ENCODE results near the gene LRP10. TPM values are rescaled to one million over a fixed set of nuclear protein-coding genes. Genes with fewer than 3 reads are reported as not detected.

Gene LRP10
- total RNA-seq, 2 donors from 2014 or later: 66.5 to 78.4 TPM

GRCh38 chr14:22837750-22838538, 33.6 kb upstream of the LRP10 start:
- peak in 1 of 2 donors; percentile 12 for ATAC-seq (replicated peaks in 1 of 2)
- H3K27me3 Mint-ChIP-seq (ENCODE audit: low read depth): peaks cover 19% of the 10 kb centered on the region
- peak overlapping the region; percentile 48 to 59 for H3K4me3 Mint-ChIP-seq
- H3K27ac Mint-ChIP-seq: no peak overlapping the region
- H3K4me1 Mint-ChIP-seq (ENCODE audit: low read depth): peaks cover 24% of the 10 kb centered on the region
- H3K9me3 Mint-ChIP-seq: no peaks in the 10 kb centered on the region
- H3K36me3 Mint-ChIP-seq (ENCODE audit: insufficient read depth in 2 of 2): peaks cover 1 to 3% of the 10 kb centered on the region in 2 donors
- no peak for DNase-seq

GRCh38 chr14:22838631-22839041, 32.9 kb upstream of the LRP10 start:
- ATAC-seq (replicated peaks in 1 of 2) (no peak), DNase-seq (no peak)
- Mint-ChIP-seq H3K4me3 (no peak overlapping the region), H3K4me1 (ENCODE audit: low read depth) (peaks cover 24% of the 10 kb centered on the region), H3K27me3 (ENCODE audit: low read depth) (peaks cover 19% of the 10 kb centered on the region), H3K36me3 (ENCODE audit: insufficient read depth in 2 of 2) (peaks cover 0 to 2% of the 10 kb centered on the region in 2 donors), H3K27ac (no peak overlapping the region), H3K9me3 (no peaks in the 10 kb centered on the region)

DNA sequence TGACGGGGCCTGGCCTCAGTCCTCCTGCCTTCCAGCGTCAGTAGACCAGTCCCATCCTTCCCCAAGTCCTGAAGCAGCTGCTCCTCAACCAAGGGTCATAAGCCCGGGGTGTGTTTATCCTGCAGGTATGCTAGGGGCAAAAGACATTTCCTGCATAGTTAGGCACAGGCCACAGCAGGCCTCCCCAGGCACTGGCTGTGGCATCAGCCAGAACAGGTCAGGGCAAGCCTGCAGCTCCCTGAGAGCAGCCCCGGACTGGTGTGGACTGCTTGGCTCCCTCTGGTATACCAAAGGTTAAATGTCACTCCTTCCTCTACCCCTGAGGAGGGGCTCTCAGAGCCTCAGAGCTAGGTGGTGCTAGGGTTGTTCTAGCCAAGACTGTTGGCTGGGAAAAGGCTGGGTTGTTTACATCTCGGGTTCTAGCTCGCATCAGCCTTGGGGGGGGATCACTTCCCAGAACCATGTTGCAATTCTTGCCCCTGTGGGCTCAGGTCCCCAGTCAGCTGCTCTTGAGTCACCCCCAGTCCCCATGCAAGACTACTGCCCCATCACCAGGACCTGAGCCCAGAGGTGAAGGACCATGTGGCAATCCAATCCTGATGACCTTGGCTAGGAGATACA, 32.3 kb upstream of the LRP10 start:
- H3K36me3 Mint-ChIP-seq (ENCODE audit: insufficient read depth in 2 of 2): peaks cover 0 to 2% of the 10 kb centered on the region in 2 donors
- no peak overlapping the region for H3K27ac Mint-ChIP-seq
- peaks cover 24% of the 10 kb centered on the region for H3K4me1 Mint-ChIP-seq (ENCODE audit: low read depth)
- no peaks in the 10 kb centered on the region for H3K9me3 Mint-ChIP-seq
- ATAC-seq (replicated peaks in 1 of 2): peak in 1 of 2 donors; percentile 25
- peaks cover 19% of the 10 kb centered on the region for H3K27me3 Mint-ChIP-seq (ENCODE audit: low read depth)
- no peak for DNase-seq
- H3K4me3 Mint-ChIP-seq: peak overlapping the region in 1 of 2 donors; percentile 24

DNA sequence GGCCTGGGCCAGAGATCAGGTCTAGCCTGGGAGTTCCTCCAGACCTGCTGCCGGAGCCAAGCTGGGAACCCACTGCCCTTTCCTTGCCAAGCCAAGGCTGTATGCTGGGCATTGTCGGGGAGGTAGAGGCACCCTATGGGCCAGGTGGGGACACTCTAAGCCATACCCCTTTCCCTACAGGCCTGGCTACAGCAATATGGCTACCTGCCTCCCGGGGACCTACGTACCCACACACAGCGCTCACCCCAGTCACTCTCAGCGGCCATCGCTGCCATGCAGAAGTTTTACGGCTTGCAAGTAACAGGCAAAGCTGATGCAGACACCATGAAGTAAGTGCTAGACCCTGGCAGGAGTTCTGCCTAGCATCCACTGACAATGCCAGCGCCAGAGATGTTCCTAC, 30.2 kb upstream of the LRP10 start:
- DNase-seq: no peak
- Mint-ChIP-seq H3K4me1 (ENCODE audit: low read depth) (peaks cover 19% of the 10 kb centered on the region), H3K27me3 (ENCODE audit: low read depth) (peaks cover 19% of the 10 kb centered on the region), H3K9me3 (no peaks in the 10 kb centered on the region), H3K4me3 (no peak overlapping the region), H3K36me3 (ENCODE audit: insufficient read depth in 2 of 2) (peaks cover 0 to 2% of the 10 kb centered on the region in 2 donors), H3K27ac (no peak overlapping the region)
- ATAC-seq (replicated peaks in 1 of 2): no peak

GRCh38 chr14:22841769-22842168, 29.8 kb upstream of the LRP10 start:
- Mint-ChIP-seq H3K27ac (no peak overlapping the region), H3K4me3 (no peak overlapping the region), H3K4me1 (ENCODE audit: low read depth) (peaks cover 17% of the 10 kb centered on the region), H3K36me3 (ENCODE audit: insufficient read depth in 2 of 2) (peaks cover 0 to 2% of the 10 kb centered on the region in 2 donors), H3K27me3 (ENCODE audit: low read depth) (peaks cover 19% of the 10 kb centered on the region), H3K9me3 (no peaks in the 10 kb centered on the region)
- ATAC-seq (replicated peaks in 1 of 2) (no peak), DNase-seq (no peak)

GRCh38 chr14:22842211-22843122, 29.1 kb upstream of the LRP10 start:
- no peaks in the 10 kb centered on the region for H3K9me3 Mint-ChIP-seq
- DNase-seq (no peak), ATAC-seq (replicated peaks in 1 of 2) (no peak)
- no peaks in the 10 kb centered on the region for H3K36me3 Mint-ChIP-seq (ENCODE audit: insufficient read depth in 2 of 2)
- no peak overlapping the region for H3K4me3 Mint-ChIP-seq
- H3K27me3 Mint-ChIP-seq (ENCODE audit: low read depth): peaks cover 12% of the 10 kb centered on the region
- H3K4me1 Mint-ChIP-seq (ENCODE audit: low read depth): peaks cover 10% of the 10 kb centered on the region
- no peak overlapping the region for H3K27ac Mint-ChIP-seq

DNA sequence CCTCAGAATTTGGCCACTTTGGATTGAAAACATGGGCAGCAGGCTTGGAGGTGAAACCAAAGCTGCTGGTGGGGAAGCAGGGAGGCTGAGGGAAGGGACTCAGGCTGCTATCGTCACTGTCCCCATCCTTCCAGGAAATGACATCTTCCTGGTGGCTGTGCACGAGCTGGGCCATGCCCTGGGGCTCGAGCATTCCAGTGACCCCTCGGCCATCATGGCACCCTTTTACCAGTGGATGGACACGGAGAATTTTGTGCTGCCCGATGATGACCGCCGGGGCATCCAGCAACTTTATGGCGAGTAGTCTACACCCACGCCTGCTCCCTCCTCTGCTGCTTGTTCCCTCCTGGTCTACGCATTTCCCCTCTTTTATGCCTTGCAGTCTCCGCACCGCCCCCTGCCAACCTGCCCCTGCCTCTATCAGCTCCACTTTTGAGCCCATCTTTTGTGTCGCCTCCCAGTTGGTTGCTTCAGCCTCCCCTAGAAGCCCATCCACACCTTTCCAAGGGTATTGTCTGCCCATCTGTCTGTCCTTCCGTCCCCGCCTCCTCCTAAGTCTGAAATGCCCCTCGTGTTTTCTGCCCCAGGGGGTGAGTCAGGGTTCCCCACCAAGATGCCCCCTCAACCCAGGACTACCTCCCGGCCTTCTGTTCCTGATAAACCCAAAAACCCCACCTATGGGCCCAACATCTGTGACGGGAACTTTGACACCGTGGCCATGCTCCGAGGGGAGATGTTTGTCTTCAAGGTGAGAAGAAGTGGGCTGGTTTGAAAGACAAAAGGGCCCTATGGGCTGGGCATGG, 28.2 kb upstream of the LRP10 start:
- H3K4me1 Mint-ChIP-seq (ENCODE audit: low read depth): peaks cover 5% of the 10 kb centered on the region
- H3K27ac Mint-ChIP-seq: no peak overlapping the region
- H3K9me3 Mint-ChIP-seq: no peaks in the 10 kb centered on the region
- ATAC-seq (replicated peaks in 1 of 2) (no peak), DNase-seq (no peak)
- H3K4me3 Mint-ChIP-seq: no peak overlapping the region
- H3K27me3 Mint-ChIP-seq (ENCODE audit: low read depth): peaks cover 11% of the 10 kb centered on the region
- H3K36me3 Mint-ChIP-seq (ENCODE audit: insufficient read depth in 2 of 2): no peaks in the 10 kb centered on the region

DNA sequence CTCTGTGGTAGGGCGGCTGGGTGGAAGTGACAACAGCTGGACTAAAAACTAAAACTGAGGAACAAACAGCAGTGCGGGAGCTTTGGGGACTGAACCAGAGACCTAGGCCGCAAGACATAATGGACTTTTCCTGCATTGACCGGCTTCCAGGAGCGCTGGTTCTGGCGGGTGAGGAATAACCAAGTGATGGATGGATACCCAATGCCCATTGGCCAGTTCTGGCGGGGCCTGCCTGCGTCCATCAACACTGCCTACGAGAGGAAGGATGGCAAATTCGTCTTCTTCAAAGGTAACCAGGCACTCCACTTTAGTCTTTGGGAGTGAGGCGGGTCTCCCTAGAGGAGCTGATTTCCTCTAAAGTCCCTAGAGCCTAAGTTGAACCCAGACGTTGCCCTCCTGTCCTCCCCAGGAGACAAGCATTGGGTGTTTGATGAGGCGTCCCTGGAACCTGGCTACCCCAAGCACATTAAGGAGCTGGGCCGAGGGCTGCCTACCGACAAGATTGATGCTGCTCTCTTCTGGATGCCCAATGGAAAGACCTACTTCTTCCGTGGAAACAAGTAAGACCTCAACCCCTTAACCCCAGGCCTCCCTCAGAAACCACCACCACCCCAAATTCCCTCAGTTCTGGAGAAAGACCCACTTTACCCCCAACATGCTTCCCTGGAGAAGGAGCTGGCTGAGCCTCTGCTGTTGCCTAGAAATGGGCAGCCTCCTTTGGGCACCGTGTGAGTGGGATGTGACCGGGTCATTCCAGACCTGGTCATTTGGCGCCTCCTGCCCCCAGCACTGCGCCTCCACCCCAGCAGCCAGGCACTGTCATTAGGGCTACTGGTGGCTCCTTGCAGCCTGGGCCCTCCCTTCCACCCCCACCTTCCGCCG, 27.1 kb upstream of the LRP10 start:
- ATAC-seq (replicated peaks in 1 of 2) (no peak), DNase-seq (no peak)
- no peaks in the 10 kb centered on the region for H3K9me3 Mint-ChIP-seq
- no peaks in the 10 kb centered on the region for H3K36me3 Mint-ChIP-seq (ENCODE audit: insufficient read depth in 2 of 2)
- H3K4me1 Mint-ChIP-seq (ENCODE audit: low read depth): no peaks in the 10 kb centered on the region
- peaks cover 13% of the 10 kb centered on the region for H3K27me3 Mint-ChIP-seq (ENCODE audit: low read depth)
- no peak overlapping the region for H3K4me3 Mint-ChIP-seq
- H3K27ac Mint-ChIP-seq: no peak overlapping the region

GRCh38 chr14:22845103-22845394, 26.5 kb upstream of the LRP10 start:
- Mint-ChIP-seq H3K4me3 (no peak overlapping the region), H3K9me3 (no peaks in the 10 kb centered on the region), H3K4me1 (ENCODE audit: low read depth) (no peaks in the 10 kb centered on the region), H3K27ac (no peak overlapping the region), H3K36me3 (ENCODE audit: insufficient read depth in 2 of 2) (no peaks in the 10 kb centered on the region), H3K27me3 (ENCODE audit: low read depth) (peaks cover 13% of the 10 kb centered on the region)
- DNase-seq (no peak), ATAC-seq (replicated peaks in 1 of 2) (no peak)

DNA sequence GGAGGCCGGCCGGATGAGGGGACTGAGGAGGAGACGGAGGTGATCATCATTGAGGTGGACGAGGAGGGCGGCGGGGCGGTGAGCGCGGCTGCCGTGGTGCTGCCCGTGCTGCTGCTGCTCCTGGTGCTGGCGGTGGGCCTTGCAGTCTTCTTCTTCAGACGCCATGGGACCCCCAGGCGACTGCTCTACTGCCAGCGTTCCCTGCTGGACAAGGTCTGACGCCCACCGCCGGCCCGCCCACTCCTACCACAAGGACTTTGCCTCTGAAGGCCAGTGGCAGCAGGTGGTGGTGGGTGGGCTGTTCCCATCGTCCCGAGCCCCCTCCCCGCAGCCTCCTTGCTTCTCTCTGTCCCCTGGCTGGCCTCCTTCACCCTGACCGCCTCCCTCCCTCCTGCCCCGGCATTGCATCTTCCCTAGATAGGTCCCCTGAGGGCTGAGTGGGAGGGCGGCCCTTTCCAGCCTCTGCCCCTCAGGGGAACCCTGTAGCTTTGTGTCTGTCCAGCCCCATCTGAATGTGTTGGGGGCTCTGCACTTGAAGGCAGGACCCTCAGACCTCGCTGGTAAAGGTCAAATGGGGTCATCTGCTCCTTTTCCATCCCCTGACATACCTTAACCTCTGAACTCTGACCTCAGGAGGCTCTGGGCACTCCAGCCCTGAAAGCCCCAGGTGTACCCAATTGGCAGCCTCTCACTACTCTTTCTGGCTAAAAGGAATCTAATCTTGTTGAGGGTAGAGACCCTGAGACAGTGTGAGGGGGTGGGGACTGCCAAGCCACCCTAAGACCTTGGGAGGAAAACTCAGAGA, 25.5 kb upstream of the LRP10 start:
- DNase-seq: no peak
- H3K9me3 Mint-ChIP-seq: no peaks in the 10 kb centered on the region
- no peak overlapping the region for H3K27ac Mint-ChIP-seq
- H3K4me3 Mint-ChIP-seq: no peak overlapping the region
- peaks cover 1% of the 10 kb centered on the region for H3K4me1 Mint-ChIP-seq (ENCODE audit: low read depth)
- peaks cover 13% of the 10 kb centered on the region for H3K27me3 Mint-ChIP-seq (ENCODE audit: low read depth)
- no peak for ATAC-seq (replicated peaks in 1 of 2)
- no peaks in the 10 kb centered on the region for H3K36me3 Mint-ChIP-seq (ENCODE audit: insufficient read depth in 2 of 2)

GRCh38 chr14:22846811-22847307, 24.7 kb upstream of the LRP10 start:
- H3K9me3 Mint-ChIP-seq: no peaks in the 10 kb centered on the region
- no peak for ATAC-seq (replicated peaks in 1 of 2)
- peaks cover 8% of the 10 kb centered on the region for H3K4me1 Mint-ChIP-seq (ENCODE audit: low read depth)
- H3K36me3 Mint-ChIP-seq (ENCODE audit: insufficient read depth in 2 of 2): no peaks in the 10 kb centered on the region
- no peak for DNase-seq
- no peak overlapping the region for H3K27ac Mint-ChIP-seq
- peaks cover 13% of the 10 kb centered on the region for H3K27me3 Mint-ChIP-seq (ENCODE audit: low read depth)
- H3K4me3 Mint-ChIP-seq: no peak overlapping the region
